ENCODE measurements around the gene TENT4A.

GRCh38 chr5:6723122-6723815, 10.0 kb downstream of the TENT4A start:
- no peak for TF ChIP-seq POLR2A (IDR thresholded peaks at IDR 0.05; ENCODE audit: low read depth, low read length)
- no peak for TF ChIP-seq CTCF (conservative IDR thresholded peaks at IDR 0.05; ENCODE audit: low read depth, low read length)
- no peak for TF ChIP-seq NFE2L2 (IDR thresholded peaks at IDR 0.05; ENCODE audit: low read depth, low read length)
- no peak for TF ChIP-seq MAZ (IDR thresholded peaks at IDR 0.05; ENCODE audit: borderline replicate concordance, low read depth, low read length)
- TF ChIP-seq CEBPB (IDR thresholded peaks at IDR 0.05; ENCODE audit: low read depth, low read length) = no peak
- no peak for TF ChIP-seq RAD21 (IDR thresholded peaks at IDR 0.05; ENCODE audit: low read length)
- no peak for TF ChIP-seq SMC3 (IDR thresholded peaks at IDR 0.05; ENCODE audit: low read depth, low read length)
- no peak for TF ChIP-seq USF2 (IDR thresholded peaks at IDR 0.05; ENCODE audit: low read depth, low read length)
- TF ChIP-seq BHLHE40 (IDR thresholded peaks at IDR 0.05; ENCODE audit: low read depth, low read length) = no peak
